Measurements from ENCODE around the gene FERMT3.
"Not testable (repeated sequence)": the region's sequence is repeated elsewhere in the genome, so short reads cannot be mapped to it uniquely, and the experiment has no call there.

- TF ChIP-seq ZNF292 (CRISPR knock-in tag; IDR thresholded peaks at IDR 0.05; ENCODE audit: borderline replicate concordance, low read depth); USF2 (IDR thresholded peaks at IDR 0.05; ENCODE audit: low read depth, low read length); USF2 (CRISPR knock-in tag; IDR thresholded peaks at IDR 0.05; ENCODE audit: borderline replicate concordance); HNRNPL (IDR thresholded peaks at IDR 0.05; ENCODE audit: low read depth, low read length); ZNF670 (CRISPR knock-in tag; IDR thresholded peaks at IDR 0.05; ENCODE audit: borderline replicate concordance); E2F5 (CRISPR knock-in tag; conservative IDR thresholded peaks at IDR 0.05); GMEB1 (CRISPR knock-in tag; IDR thresholded peaks at IDR 0.05; ENCODE audit: borderline replicate concordance); RBM22 (optimal IDR thresholded peaks at IDR 0.05; ENCODE audit: low read length); NBN (conservative IDR thresholded peaks at IDR 0.05); KLF13 (CRISPR knock-in tag; IDR thresholded peaks at IDR 0.05); MXD3 (CRISPR knock-in tag; IDR thresholded peaks at IDR 0.05); NCOA2 (CRISPR knock-in tag; IDR thresholded peaks at IDR 0.05): not testable (repeated sequence)
Observed at GRCh38 chr11:64246621-64246870, 40.0 kb downstream of the FERMT3 start.
